UCSD-AML1 (cell line): ENCODE results near the gene RPL26.

Source experiments
- DNase-seq: peaks from one replicate; lab custom pipeline; 2025; ENCODE audit not compliant: unreplicated experiment; lab: John Stamatoyannopoulos, UW

RPL26 gene

GRCh38 chr17:8332128-8332527 lies 50.9 kb downstream of the RPL26 start:
- no peak for DNase-seq
